LNCAP (cell line): ENCODE results near the gene MT2A.

Experiments
- TF ChIP-seq, protein P1 (sequence below): fragments of 450-650 bp; IDR thresholded peaks from 2 replicates; pipeline ENCODE4 v1.5.1; 2017; ENCODE audit warnings: mild to moderate bottlenecking

The MT2A gene

DNA sequence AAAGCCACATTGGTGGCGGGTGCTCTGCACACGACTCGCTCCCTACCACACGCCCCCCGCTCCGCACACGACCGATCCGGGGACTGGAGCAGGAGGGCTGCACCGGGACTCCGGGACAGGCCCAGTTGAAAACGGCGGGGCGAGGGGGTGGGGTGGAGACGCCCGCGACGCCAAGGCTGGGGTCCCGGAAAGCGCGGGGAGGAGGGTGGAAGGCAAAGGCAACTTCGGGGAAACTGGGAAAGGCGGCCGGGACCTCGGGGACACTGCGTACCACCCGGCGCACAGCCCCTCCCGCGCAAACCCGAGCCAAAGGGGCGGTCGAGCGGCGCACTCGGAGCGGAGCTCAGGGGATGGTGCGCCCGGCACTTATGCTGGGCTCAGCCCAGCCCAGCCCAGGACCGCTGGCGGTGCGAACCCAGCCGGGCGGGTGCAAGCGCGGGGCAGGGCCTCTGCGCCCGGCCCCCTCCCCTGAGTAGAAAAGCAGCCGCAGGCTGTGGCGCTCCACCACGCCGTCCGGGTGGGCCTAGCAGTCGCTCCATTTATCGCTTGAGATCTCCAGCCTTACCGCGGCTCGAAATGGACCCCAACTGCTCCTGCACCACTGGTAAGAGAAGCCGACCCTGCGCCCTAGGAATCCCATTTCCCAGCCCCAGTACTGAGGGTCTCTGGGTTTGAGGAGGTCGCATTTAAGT, 23.9 kb downstream of the MT2A start, which contains the start of gene MT1M:
Gene MT1M, plus strand, starts transcription at position 504 of the 692 bp plus-strand sequence. Its CDS starts 73 bp downstream, at position 577.
- TF ChIP-seq, protein P1, sequence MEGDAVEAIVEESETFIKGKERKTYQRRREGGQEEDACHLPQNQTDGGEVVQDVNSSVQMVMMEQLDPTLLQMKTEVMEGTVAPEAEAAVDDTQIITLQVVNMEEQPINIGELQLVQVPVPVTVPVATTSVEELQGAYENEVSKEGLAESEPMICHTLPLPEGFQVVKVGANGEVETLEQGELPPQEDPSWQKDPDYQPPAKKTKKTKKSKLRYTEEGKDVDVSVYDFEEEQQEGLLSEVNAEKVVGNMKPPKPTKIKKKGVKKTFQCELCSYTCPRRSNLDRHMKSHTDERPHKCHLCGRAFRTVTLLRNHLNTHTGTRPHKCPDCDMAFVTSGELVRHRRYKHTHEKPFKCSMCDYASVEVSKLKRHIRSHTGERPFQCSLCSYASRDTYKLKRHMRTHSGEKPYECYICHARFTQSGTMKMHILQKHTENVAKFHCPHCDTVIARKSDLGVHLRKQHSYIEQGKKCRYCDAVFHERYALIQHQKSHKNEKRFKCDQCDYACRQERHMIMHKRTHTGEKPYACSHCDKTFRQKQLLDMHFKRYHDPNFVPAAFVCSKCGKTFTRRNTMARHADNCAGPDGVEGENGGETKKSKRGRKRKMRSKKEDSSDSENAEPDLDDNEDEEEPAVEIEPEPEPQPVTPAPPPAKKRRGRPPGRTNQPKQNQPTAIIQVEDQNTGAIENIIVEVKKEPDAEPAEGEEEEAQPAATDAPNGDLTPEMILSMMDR: no peak

DNA sequence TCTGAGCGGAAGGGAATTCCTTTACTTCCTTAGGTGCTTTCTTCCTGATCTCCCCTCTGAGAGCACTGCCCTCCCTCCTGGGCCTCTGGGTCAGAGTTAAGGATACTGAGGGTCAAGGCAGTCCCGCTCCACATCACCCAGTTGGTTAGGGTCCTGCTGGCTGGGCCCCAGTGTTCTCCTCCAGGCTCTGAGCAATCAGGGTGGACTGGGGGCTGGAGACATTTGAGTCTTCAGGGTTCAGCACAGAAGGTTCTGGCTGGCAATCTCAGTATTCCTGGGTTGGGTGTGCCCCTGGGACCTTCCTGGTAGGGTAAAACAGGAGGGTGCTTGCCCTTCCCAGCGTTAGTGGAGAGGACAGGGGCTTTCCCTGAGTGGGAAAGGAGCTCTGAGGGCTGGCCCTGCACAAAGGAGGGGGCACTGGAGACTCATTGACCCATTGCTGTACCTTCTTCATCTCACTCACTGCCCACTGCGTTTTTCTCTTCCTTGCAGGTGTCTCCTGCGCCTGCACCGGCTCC, 24.5 kb downstream of the MT2A start:
- TF ChIP-seq, protein P1: no peak

DNA sequence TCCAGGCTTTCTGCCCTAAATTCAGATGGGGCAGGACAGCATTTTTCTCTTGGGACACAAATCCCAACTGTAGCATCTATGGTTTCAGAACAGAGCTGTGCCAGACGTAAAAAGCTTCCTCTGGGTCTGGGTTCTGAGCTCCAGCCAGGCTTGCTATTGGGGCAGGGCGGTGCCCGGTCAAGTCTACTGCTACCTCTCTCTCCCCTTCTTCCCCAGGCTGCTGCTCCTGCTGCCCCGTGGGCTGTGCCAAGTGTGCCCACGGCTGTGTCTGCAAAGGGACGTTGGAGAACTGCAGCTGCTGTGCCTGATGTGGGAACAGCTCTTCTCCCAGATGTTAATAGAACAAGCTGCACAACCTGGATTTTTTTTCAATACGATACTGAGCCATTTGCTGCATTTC, 25.2 kb downstream of the MT2A start:
- TF ChIP-seq, protein P1: no peak

DNA sequence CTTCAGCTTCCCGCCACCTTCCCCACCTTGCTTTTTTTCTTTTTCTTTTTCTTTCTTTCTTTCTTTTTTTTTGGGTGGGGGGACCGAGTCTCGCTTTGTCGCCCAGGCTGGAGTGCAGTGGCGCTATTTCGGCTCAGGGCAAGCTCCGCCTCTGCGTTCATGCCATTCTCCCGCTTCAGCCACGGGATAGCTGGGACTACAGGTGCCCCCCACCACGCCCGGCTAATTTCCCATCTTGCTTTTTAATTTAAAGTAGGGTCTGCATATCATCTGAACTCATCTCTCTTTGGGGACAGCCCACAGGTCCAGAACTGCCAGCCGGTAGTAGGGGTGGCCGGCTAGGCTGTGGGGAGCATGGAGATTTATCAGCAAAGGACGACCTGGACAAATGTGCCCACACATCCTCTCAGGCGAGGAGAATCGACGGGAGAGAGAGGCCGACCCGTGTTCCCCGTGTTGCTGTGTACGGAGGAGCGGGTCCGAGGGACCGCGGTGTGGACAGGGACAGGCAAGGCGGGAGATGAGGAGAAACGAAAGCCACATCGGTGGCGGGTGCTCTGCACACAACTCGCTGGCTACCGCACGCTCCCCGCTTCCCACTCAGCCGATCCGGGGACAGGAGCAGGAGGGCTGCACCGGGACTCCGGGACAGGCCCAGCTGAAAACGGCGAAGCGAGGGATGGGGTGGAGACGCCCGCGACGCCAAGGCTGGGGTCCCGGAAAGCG, 26.5 kb downstream of the MT2A start:
- TF ChIP-seq, protein P1: no peak

DNA sequence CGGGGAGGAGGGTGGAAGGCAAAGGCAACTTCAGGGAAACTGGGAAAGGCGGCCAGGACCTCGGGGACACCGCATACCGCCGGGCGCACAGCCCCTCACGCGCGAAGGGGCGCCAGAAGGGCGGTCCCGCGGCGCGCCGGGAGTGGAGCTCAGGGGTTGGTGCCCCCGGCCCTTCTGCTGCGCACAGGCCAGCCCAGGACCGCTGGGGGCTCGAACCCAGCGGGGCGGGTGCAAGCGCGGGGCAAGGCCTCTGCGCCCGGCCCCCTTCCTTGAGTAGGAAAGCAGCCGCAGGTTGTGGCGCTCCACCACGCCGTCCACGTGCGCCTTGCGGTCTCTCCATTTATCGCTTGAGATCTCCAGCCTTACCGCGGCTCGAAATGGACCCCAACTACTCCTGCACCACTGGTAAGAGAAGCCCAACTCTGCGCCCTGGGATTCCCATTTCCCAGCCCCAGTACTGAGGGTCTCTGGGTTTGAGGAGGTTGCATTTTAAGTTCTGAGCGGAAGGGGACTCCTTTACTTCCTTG, 27.1 kb downstream of the MT2A start:
- TF ChIP-seq, protein P1: no peak

DNA sequence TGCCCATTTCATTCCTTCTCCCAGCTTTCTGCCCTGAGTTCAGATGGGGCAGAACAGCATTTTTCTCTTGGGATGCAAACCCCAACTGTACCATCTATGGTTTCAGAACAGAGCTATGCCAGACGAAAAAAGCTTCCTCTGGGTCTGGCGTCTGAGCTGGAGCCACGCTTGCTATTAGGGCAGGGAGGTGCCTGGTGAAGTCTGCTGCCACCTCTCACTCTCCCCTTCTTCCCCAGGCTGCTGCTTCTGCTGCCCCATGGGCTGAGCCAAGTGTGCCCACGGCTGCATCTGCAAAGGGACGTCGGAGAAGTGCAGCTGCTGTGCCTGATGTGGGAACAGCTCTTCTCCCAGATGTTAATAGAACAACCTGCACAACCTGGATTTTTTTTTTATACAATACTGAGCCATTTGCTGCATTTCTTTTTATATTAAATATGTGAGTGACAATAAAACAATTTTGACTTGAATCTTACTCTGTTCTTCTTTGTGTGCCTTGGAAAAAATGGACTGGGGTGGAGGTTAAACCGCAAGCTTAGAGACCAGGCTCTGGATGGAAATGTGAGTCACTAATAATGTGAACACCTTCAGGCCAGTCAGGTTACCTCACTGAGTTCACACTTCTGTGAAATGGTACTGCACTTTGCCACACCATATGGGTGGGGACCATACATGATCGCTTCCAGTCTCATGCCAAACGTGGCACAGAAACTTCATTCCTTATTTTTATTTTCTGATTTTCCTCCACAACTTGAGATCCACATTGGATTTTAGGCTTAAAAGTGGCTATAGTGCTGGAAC, 28.4 kb downstream of the MT2A start:
- TF ChIP-seq, protein P1: no peak
